ENCODE results near the gene KCNMB2. TPM values are rescaled to one million over a fixed set of nuclear protein-coding genes. Genes with fewer than 3 reads are reported as not detected.

Gene KCNMB2
- polyA plus RNA-seq, 4 donors: 0.06 to 3.9 (median 1.4) TPM; not detected in 1

GRCh38 chr3:178823591-178824246 lies 287.5 kb downstream of the KCNMB2 start:
- FAIRE-seq: no peak
- WGBS, 3 donors: 51 to 58% (median 56%) methylated on average over 5 of the region's 5 CpGs

GRCh38 chr3:178826435-178827123 lies 290.3 kb downstream of the KCNMB2 start:
- H3K4me1 ChIP-seq (ENCODE audit: control insufficient read depth in 3 of 3, insufficient read depth in 2 of 3, low read depth in 1 of 3, low read length in 2 of 3): no peaks in the 10 kb centered on the region
- 42 to 47% (median 43%) methylated on average over 4 of the region's 4 CpGs for WGBS, 3 donors
- no peak for FAIRE-seq

More at GRCh38 chr3:178823591-178824246, 287.5 kb downstream of the KCNMB2 start:
- Histone ChIP-seq H3K4me3 (ENCODE audit: low read depth in 1 of 3, low read length in 3 of 3) (no peak overlapping the region), H3K27ac (ENCODE audit: low read depth in 1 of 3, low read length in 2 of 3) (peak overlapping the region in 1 of 3 donors; percentile 8), H3K9me3 (ENCODE audit: control insufficient read depth in 2 of 2, insufficient read depth in 1 of 2, low read depth in 1 of 2, low read length in 1 of 2) (no peaks in the 10 kb centered on the region), H3K4me1 (ENCODE audit: control insufficient read depth in 3 of 3, insufficient read depth in 2 of 3, low read depth in 1 of 3, low read length in 2 of 3) (no peaks in the 10 kb centered on the region), H3K36me3 (ENCODE audit: control insufficient read depth in 3 of 3, insufficient read depth in 2 of 3, low read depth in 1 of 3, low read length in 3 of 3) (no peaks in the 10 kb centered on the region), H3K27me3 (ENCODE audit: control insufficient read depth in 3 of 3, insufficient read depth in 3 of 3, low read length in 3 of 3) (no peaks in the 10 kb centered on the region)
- peak in 1 of 2 donors; percentile 8 for DNase-seq

GRCh38 chr3:178827285-178827856 lies 291.1 kb downstream of the KCNMB2 start:
- Histone ChIP-seq H3K27me3 (ENCODE audit: control insufficient read depth in 3 of 3, insufficient read depth in 3 of 3, low read length in 3 of 3) (no peaks in the 10 kb centered on the region), H3K4me1 (ENCODE audit: control insufficient read depth in 3 of 3, insufficient read depth in 2 of 3, low read depth in 1 of 3, low read length in 2 of 3) (no peaks in the 10 kb centered on the region), H3K9me3 (ENCODE audit: control insufficient read depth in 2 of 2, insufficient read depth in 1 of 2, low read depth in 1 of 2, low read length in 1 of 2) (no peaks in the 10 kb centered on the region), H3K4me3 (ENCODE audit: low read depth in 1 of 3, low read length in 3 of 3) (no peak overlapping the region), H3K36me3 (ENCODE audit: control insufficient read depth in 3 of 3, insufficient read depth in 2 of 3, low read depth in 1 of 3, low read length in 3 of 3) (no peaks in the 10 kb centered on the region), H3K27ac (ENCODE audit: low read depth in 1 of 3, low read length in 2 of 3) (no peak overlapping the region)
- DNase-seq (no peak), FAIRE-seq (no peak)

More at GRCh38 chr3:178826435-178827123, 290.3 kb downstream of the KCNMB2 start:
- no peaks in the 10 kb centered on the region for H3K27me3 ChIP-seq (ENCODE audit: control insufficient read depth in 3 of 3, insufficient read depth in 3 of 3, low read length in 3 of 3)
- no peak for DNase-seq
- no peak overlapping the region for H3K4me3 ChIP-seq (ENCODE audit: low read depth in 1 of 3, low read length in 3 of 3)
- H3K9me3 ChIP-seq (ENCODE audit: control insufficient read depth in 2 of 2, insufficient read depth in 1 of 2, low read depth in 1 of 2, low read length in 1 of 2): no peaks in the 10 kb centered on the region
- no peaks in the 10 kb centered on the region for H3K36me3 ChIP-seq (ENCODE audit: control insufficient read depth in 3 of 3, insufficient read depth in 2 of 3, low read depth in 1 of 3, low read length in 3 of 3)
- H3K27ac ChIP-seq (ENCODE audit: low read depth in 1 of 3, low read length in 2 of 3): no peak overlapping the region

- 15 to 62% (median 33%) methylated on average over 1 of the region's 1 CpG for WGBS, 3 donors
- no peak for FAIRE-seq
- H3K27ac ChIP-seq (ENCODE audit: low read depth in 1 of 3, low read length in 2 of 3): no peak overlapping the region
- H3K27me3 ChIP-seq (ENCODE audit: control insufficient read depth in 3 of 3, insufficient read depth in 3 of 3, low read length in 3 of 3): no peaks in the 10 kb centered on the region
- DNase-seq: no peak
- H3K36me3 ChIP-seq (ENCODE audit: control insufficient read depth in 3 of 3, insufficient read depth in 2 of 3, low read depth in 1 of 3, low read length in 3 of 3): no peaks in the 10 kb centered on the region
- H3K9me3 ChIP-seq (ENCODE audit: control insufficient read depth in 2 of 2, insufficient read depth in 1 of 2, low read depth in 1 of 2, low read length in 1 of 2): no peaks in the 10 kb centered on the region
- no peaks in the 10 kb centered on the region for H3K4me1 ChIP-seq (ENCODE audit: control insufficient read depth in 3 of 3, insufficient read depth in 2 of 3, low read depth in 1 of 3, low read length in 2 of 3)
- H3K4me3 ChIP-seq (ENCODE audit: low read depth in 1 of 3, low read length in 3 of 3): no peak overlapping the region
Observed at GRCh38 chr3:178833695-178834094, 297.5 kb downstream of the KCNMB2 start.

- Histone ChIP-seq H3K4me3 (ENCODE audit: low read depth in 1 of 3, low read length in 3 of 3) (no peak overlapping the region), H3K9me3 (ENCODE audit: control insufficient read depth in 2 of 2, insufficient read depth in 1 of 2, low read depth in 1 of 2, low read length in 1 of 2) (peaks cover 0 to under 1% of the 10 kb centered on the region in 2 donors), H3K36me3 (ENCODE audit: control insufficient read depth in 3 of 3, insufficient read depth in 2 of 3, low read depth in 1 of 3, low read length in 3 of 3) (no peaks in the 10 kb centered on the region), H3K27me3 (ENCODE audit: control insufficient read depth in 3 of 3, insufficient read depth in 3 of 3, low read length in 3 of 3) (no peaks in the 10 kb centered on the region), H3K4me1 (ENCODE audit: control insufficient read depth in 3 of 3, insufficient read depth in 2 of 3, low read depth in 1 of 3, low read length in 2 of 3) (no peaks in the 10 kb centered on the region), H3K27ac (ENCODE audit: low read depth in 1 of 3, low read length in 2 of 3) (no peak overlapping the region)
- FAIRE-seq (no peak), DNase-seq (no peak)
- 84 to 91% (median 84%) methylated on average over 3 of the region's 3 CpGs for WGBS, 3 donors
Observed at GRCh38 chr3:178835033-178835432, 298.8 kb downstream of the KCNMB2 start.

GRCh38 chr3:178837512-178837911 lies 301.3 kb downstream of the KCNMB2 start:
- no peak overlapping the region for H3K4me3 ChIP-seq (ENCODE audit: low read depth in 1 of 3, low read length in 3 of 3)
- FAIRE-seq (no peak), DNase-seq (no peak)
- no peaks in the 10 kb centered on the region for H3K27me3 ChIP-seq (ENCODE audit: control insufficient read depth in 3 of 3, insufficient read depth in 3 of 3, low read length in 3 of 3)
- no peaks in the 10 kb centered on the region for H3K36me3 ChIP-seq (ENCODE audit: control insufficient read depth in 3 of 3, insufficient read depth in 2 of 3, low read depth in 1 of 3, low read length in 3 of 3)
- H3K4me1 ChIP-seq (ENCODE audit: control insufficient read depth in 3 of 3, insufficient read depth in 2 of 3, low read depth in 1 of 3, low read length in 2 of 3): no peaks in the 10 kb centered on the region
- peaks cover 0 to 7% of the 10 kb centered on the region in 2 donors for H3K9me3 ChIP-seq (ENCODE audit: control insufficient read depth in 2 of 2, insufficient read depth in 1 of 2, low read depth in 1 of 2, low read length in 1 of 2)
- no peak overlapping the region for H3K27ac ChIP-seq (ENCODE audit: low read depth in 1 of 3, low read length in 2 of 3)

- H3K4me3 ChIP-seq (ENCODE audit: low read depth in 1 of 3, low read length in 3 of 3): no peak overlapping the region
- DNase-seq (no peak), FAIRE-seq (no peak)
- H3K4me1 ChIP-seq (ENCODE audit: control insufficient read depth in 3 of 3, insufficient read depth in 2 of 3, low read depth in 1 of 3, low read length in 2 of 3): no peaks in the 10 kb centered on the region
- peaks cover 0 to 7% of the 10 kb centered on the region in 2 donors for H3K9me3 ChIP-seq (ENCODE audit: control insufficient read depth in 2 of 2, insufficient read depth in 1 of 2, low read depth in 1 of 2, low read length in 1 of 2)
- H3K27ac ChIP-seq (ENCODE audit: low read depth in 1 of 3, low read length in 2 of 3): no peak overlapping the region
- H3K27me3 ChIP-seq (ENCODE audit: control insufficient read depth in 3 of 3, insufficient read depth in 3 of 3, low read length in 3 of 3): no peaks in the 10 kb centered on the region
- no peaks in the 10 kb centered on the region for H3K36me3 ChIP-seq (ENCODE audit: control insufficient read depth in 3 of 3, insufficient read depth in 2 of 3, low read depth in 1 of 3, low read length in 3 of 3)
Observed at GRCh38 chr3:178840586-178840985, 304.4 kb downstream of the KCNMB2 start.

GRCh38 chr3:178841011-178841410 lies 304.8 kb downstream of the KCNMB2 start:
- H3K27me3 ChIP-seq (ENCODE audit: control insufficient read depth in 3 of 3, insufficient read depth in 3 of 3, low read length in 3 of 3): no peaks in the 10 kb centered on the region
- no peak overlapping the region for H3K27ac ChIP-seq (ENCODE audit: low read depth in 1 of 3, low read length in 2 of 3)
- H3K36me3 ChIP-seq (ENCODE audit: control insufficient read depth in 3 of 3, insufficient read depth in 2 of 3, low read depth in 1 of 3, low read length in 3 of 3): no peaks in the 10 kb centered on the region
- no peak for DNase-seq
- H3K4me1 ChIP-seq (ENCODE audit: control insufficient read depth in 3 of 3, insufficient read depth in 2 of 3, low read depth in 1 of 3, low read length in 2 of 3): no peaks in the 10 kb centered on the region
- no peak for FAIRE-seq
- H3K9me3 ChIP-seq (ENCODE audit: control insufficient read depth in 2 of 2, insufficient read depth in 1 of 2, low read depth in 1 of 2, low read length in 1 of 2): peaks cover 0 to 7% of the 10 kb centered on the region in 2 donors
- H3K4me3 ChIP-seq (ENCODE audit: low read depth in 1 of 3, low read length in 3 of 3): no peak overlapping the region

Data from small intestine (tissue), 7 donors.